OCI-LY3 (cell line): ENCODE results near the gene PERP.

Source experiments
- EZH2phosphoT487 ChIP-seq: fragments of 200-600 bp; shearing (Covaris generic); IDR thresholded peaks from 2 replicates; pipeline ENCODE4 v1.6.1; 2018; ENCODE audit warnings: antibody characterized with exemption, mixed run types, low read depth
- TF ChIP-seq, protein P1 (sequence below): fragments of 200-600, 300-600 bp; sonication (generic); IDR thresholded peaks from 2 replicates; pipeline ENCODE4 v1.5.1; 2014; ENCODE audit warnings: antibody characterized with exemption, low read length, low read depth

- TF ChIP-seq, protein P1, sequence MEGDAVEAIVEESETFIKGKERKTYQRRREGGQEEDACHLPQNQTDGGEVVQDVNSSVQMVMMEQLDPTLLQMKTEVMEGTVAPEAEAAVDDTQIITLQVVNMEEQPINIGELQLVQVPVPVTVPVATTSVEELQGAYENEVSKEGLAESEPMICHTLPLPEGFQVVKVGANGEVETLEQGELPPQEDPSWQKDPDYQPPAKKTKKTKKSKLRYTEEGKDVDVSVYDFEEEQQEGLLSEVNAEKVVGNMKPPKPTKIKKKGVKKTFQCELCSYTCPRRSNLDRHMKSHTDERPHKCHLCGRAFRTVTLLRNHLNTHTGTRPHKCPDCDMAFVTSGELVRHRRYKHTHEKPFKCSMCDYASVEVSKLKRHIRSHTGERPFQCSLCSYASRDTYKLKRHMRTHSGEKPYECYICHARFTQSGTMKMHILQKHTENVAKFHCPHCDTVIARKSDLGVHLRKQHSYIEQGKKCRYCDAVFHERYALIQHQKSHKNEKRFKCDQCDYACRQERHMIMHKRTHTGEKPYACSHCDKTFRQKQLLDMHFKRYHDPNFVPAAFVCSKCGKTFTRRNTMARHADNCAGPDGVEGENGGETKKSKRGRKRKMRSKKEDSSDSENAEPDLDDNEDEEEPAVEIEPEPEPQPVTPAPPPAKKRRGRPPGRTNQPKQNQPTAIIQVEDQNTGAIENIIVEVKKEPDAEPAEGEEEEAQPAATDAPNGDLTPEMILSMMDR: no peak
- TF ChIP-seq EZH2phosphoT487: no peak
Observed at GRCh38 chr6:138155443-138155842, 48.2 kb upstream of the PERP start.
